Hepatocyte (in vitro differentiated cells): ENCODE data around the gene SLC35G1. TPM values are rescaled to one million over a fixed set of nuclear protein-coding genes. Genes with fewer than 3 reads are reported as not detected.

ENCODE experiments used
- DNase-seq: peaks from one replicate; pipeline ENCODE4 v3.0.0-alpha.2; 2016; ENCODE audit warnings: low spot score
- H2AFZ ChIP-seq: fragments of 200-600 bp; sonication (generic); 2 replicates; pipeline ENCODE4 v1.6.0; 2016; ENCODE audit warnings: antibody characterized with exemption, mild to moderate bottlenecking
- H3K27ac ChIP-seq: fragments of 200-600 bp; sonication (generic); 2 replicates; pipeline ENCODE4 v1.5.1; 2016; ENCODE audit warnings: mild to moderate bottlenecking
- H3K27me3 ChIP-seq: fragments of 200-600 bp; sonication (generic); 2 replicates; pipeline ENCODE4 v1.6.1; 2016
- H3K36me3 ChIP-seq: fragments of 200-600 bp; sonication (generic); replicated peaks from 2 replicates; pipeline ENCODE4 v1.5.1; 2016; ENCODE audit warnings: low read depth; ENCODE audit not compliant: insufficient read depth
- H3K4me1 ChIP-seq: fragments of 200-600 bp; sonication (generic); 2 replicates; pipeline ENCODE4 v1.5.1; 2016; ENCODE audit warnings: mild to moderate bottlenecking, moderate library complexity; ENCODE audit not compliant: insufficient read depth
- H3K4me2 ChIP-seq: fragments of 200-600 bp; sonication (generic); 2 replicates; pipeline ENCODE4 v1.6.0; 2016
- H3K4me3 ChIP-seq: fragments of 200-600 bp; sonication (generic); 2 replicates; pipeline ENCODE4 v1.5.1; 2016; ENCODE audit warnings: mild to moderate bottlenecking
- H3K79me2 ChIP-seq: fragments of 200-600 bp; sonication (generic); 2 replicates; pipeline ENCODE4 v1.6.0; 2017; ENCODE audit warnings: mild to moderate bottlenecking
- H3K9me2 ChIP-seq: fragments of 200-600 bp; sonication (generic); replicated peaks from 2 replicates; pipeline ENCODE4 v1.6.0; 2017; ENCODE audit warnings: mild to moderate bottlenecking; ENCODE audit not compliant: insufficient read depth
- H3K9me3 ChIP-seq: fragments of 200-600 bp; sonication (generic); 2 replicates; pipeline ENCODE4 v1.5.1; 2016; ENCODE audit warnings: low read depth, mild to moderate bottlenecking
- H4K20me1 ChIP-seq: fragments of 200-600 bp; sonication (generic); 2 replicates; pipeline ENCODE4 v1.6.0; 2016; ENCODE audit warnings: mild to moderate bottlenecking; ENCODE audit not compliant: insufficient read depth, poor library complexity, severe bottlenecking
- EZH2 ChIP-seq: fragments of 200-600 bp; sonication (generic); IDR thresholded peaks from 2 replicates; pipeline ENCODE4 v1.6.1; 2016; ENCODE audit warnings: antibody characterized with exemption, mild to moderate bottlenecking, borderline replicate concordance
- EZH2phosphoT487 ChIP-seq: fragments of 200-600 bp; sonication (generic); IDR thresholded peaks from one replicate; pipeline ENCODE4 v1.6.1; 2018; ENCODE audit warnings: antibody characterized with exemption, mild to moderate bottlenecking, low read depth, moderate library complexity; ENCODE audit not compliant: unreplicated experiment, severe bottlenecking
- WGBS: methylation state at CpG from one replicate; pipeline ENCODE4 v1.1.6; 2016; ENCODE audit warnings: low lambda C conversion rate; ENCODE audit errors: missing lambda C conversion rate; 5-methylcytosine and 5-hydroxymethylcytosine counted together
- polyA plus RNA-seq: library from polyadenylated mRNA; unstranded; fragments of >200 nt; fragmentation: Nextera tagmentation; extraction: Ambion mirVana; gene quantifications from 2 replicates; pipeline ENCODE4 v1.2.1, GENCODE V29; 2016
- total RNA-seq: library from RNA; depleted of rRNA; stranded (reverse); fragments of >200 nt; gene quantifications from 2 replicates; pipeline ENCODE4 v1.2.3, GENCODE V29; 2014
- TF ChIP-seq, protein P1 (sequence below): fragments of 200-600 bp; sonication (generic); IDR thresholded peaks from 2 replicates; pipeline ENCODE4 v1.5.1; 2016; ENCODE audit warnings: antibody characterized with exemption, mild to moderate bottlenecking; ENCODE audit not compliant: poor library complexity

Gene SLC35G1
- total and polyA plus RNA-seq, 2 experiments from 2014 or later = 12.7 to 19.1 TPM

DNA sequence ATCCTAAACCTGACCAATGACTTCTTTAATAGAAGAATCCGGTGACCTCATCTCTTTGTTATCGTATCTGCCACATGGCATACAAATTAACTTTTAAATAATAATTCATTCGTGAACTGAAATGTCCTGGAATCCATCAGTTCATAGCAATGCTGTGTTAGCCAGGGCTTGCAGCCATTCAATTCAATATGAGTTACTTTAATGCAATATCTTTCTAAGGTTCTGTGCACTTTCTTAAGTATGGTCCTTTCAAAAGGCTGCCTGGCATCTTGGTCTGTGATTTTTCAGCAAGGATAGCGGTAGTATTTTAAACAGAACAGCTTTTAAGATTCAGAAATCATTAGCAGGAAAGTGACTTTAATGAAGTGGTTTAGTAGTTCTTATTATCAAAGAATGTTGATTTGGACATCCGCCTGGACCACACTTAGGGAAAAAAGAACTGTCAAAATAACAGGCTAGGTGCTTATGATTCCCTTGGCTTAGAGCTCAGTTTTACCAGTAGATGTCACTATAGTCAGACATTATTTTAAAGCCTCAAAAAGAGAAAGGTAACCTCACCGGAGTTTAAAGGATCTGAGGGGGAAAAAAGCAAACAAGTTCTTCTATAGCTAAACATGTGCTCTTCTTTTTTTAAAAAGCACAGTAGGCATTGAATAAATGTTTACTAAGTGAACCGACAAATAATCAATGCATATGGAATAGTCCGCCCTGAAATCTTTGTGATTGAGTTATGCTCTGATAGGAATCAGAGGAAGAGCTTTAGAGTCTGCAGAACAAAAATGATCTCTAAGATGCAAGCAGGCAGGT is 22.7 kb downstream of the SLC35G1 start:
- 66% methylated on average over 8 of the region's 8 CpGs for WGBS
- Histone ChIP-seq H3K9me3 (no peaks in the 10 kb centered on the region), H3K79me2 (no peaks in the 10 kb centered on the region), H3K27me3 (no peaks in the 10 kb centered on the region), H3K36me3 (no peaks in the 10 kb centered on the region), H3K27ac (no peak overlapping the region), H3K9me2 (no peaks in the 10 kb centered on the region), H3K4me1 (peaks cover 5% of the 10 kb centered on the region), H4K20me1 (no peaks in the 10 kb centered on the region), H3K4me3 (no peak overlapping the region), H3K4me2 (peak overlapping the region; percentile 55), H2AFZ (peak overlapping the region; percentile 1)
- TF ChIP-seq EZH2phosphoT487 = no peak
- TF ChIP-seq, protein P1, sequence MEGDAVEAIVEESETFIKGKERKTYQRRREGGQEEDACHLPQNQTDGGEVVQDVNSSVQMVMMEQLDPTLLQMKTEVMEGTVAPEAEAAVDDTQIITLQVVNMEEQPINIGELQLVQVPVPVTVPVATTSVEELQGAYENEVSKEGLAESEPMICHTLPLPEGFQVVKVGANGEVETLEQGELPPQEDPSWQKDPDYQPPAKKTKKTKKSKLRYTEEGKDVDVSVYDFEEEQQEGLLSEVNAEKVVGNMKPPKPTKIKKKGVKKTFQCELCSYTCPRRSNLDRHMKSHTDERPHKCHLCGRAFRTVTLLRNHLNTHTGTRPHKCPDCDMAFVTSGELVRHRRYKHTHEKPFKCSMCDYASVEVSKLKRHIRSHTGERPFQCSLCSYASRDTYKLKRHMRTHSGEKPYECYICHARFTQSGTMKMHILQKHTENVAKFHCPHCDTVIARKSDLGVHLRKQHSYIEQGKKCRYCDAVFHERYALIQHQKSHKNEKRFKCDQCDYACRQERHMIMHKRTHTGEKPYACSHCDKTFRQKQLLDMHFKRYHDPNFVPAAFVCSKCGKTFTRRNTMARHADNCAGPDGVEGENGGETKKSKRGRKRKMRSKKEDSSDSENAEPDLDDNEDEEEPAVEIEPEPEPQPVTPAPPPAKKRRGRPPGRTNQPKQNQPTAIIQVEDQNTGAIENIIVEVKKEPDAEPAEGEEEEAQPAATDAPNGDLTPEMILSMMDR = peak; percentile 78
- DNase-seq = peak; percentile 56

DNA sequence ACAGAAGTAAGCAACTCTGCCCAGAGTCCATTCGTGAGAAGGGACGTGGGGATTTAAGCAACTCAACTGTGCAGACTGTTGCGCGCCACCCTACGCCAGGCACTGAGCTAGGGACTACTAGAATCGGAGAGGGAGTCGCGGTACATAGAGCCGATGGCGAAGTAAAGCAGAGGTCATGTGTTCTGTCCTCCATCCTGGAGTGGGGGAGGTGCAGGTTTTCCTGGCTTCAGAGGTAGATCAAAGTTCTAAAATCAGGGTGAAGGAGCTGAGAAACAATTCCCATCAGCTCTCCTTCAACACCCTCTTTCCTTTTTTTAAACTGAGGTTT is 23.2 kb downstream of the SLC35G1 start:
- Histone ChIP-seq H3K79me2 (no peaks in the 10 kb centered on the region), H3K27ac (no peak overlapping the region), H3K36me3 (no peaks in the 10 kb centered on the region), H4K20me1 (no peaks in the 10 kb centered on the region), H3K27me3 (no peaks in the 10 kb centered on the region), H3K9me2 (no peaks in the 10 kb centered on the region), H2AFZ (peak overlapping the region; percentile 1), H3K4me1 (peaks cover 5% of the 10 kb centered on the region), H3K9me3 (no peaks in the 10 kb centered on the region), H3K4me2 (peak overlapping the region; percentile 55), H3K4me3 (no peak overlapping the region)
- no peak for TF ChIP-seq EZH2phosphoT487
- TF ChIP-seq, protein P1 = no peak
- no peak for TF ChIP-seq EZH2
- peak; percentile 21 for DNase-seq
- WGBS = 72% methylated on average over 10 of the region's 10 CpGs

DNA sequence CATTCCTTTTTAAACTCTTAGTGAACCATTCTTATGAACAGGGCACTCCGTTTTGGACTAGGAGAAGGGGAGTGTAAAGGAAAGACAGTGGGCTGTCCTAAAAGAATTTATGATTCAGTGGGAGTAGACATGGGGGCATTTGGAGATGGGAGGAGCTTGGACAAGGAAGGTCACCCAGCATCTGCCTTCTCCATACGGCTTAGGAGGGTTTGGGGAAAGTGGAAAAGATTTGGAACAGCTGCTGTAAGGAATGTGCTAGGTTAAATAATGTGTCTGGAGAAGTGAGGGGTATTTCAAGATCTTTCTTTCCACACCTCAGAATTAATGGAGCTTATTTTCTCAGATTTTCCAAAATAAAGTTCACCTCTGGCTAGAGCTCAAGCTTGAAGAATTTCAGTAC is 24.0 kb downstream of the SLC35G1 start:
- Histone ChIP-seq H3K4me2 (no peak overlapping the region), H3K9me3 (no peaks in the 10 kb centered on the region), H3K9me2 (no peaks in the 10 kb centered on the region), H3K79me2 (no peaks in the 10 kb centered on the region), H3K4me1 (peaks cover 5% of the 10 kb centered on the region), H3K36me3 (no peaks in the 10 kb centered on the region), H2AFZ (no peak overlapping the region), H3K27ac (no peak overlapping the region), H4K20me1 (no peaks in the 10 kb centered on the region), H3K27me3 (no peaks in the 10 kb centered on the region), H3K4me3 (no peak overlapping the region)
- TF ChIP-seq EZH2 (no peak), EZH2phosphoT487 (no peak)
- TF ChIP-seq, protein P1 = no peak
- no peak for DNase-seq
- 61% methylated on average over 2 of the region's 2 CpGs for WGBS
